GOT3 (cell line): ENCODE results near the gene ZNF563.

Experiments used
- DNase-seq: peaks from one replicate; lab custom pipeline; 2025; ENCODE audit warnings: mixed read lengths; lab: John Stamatoyannopoulos, UW

Gene ZNF563

DNA sequence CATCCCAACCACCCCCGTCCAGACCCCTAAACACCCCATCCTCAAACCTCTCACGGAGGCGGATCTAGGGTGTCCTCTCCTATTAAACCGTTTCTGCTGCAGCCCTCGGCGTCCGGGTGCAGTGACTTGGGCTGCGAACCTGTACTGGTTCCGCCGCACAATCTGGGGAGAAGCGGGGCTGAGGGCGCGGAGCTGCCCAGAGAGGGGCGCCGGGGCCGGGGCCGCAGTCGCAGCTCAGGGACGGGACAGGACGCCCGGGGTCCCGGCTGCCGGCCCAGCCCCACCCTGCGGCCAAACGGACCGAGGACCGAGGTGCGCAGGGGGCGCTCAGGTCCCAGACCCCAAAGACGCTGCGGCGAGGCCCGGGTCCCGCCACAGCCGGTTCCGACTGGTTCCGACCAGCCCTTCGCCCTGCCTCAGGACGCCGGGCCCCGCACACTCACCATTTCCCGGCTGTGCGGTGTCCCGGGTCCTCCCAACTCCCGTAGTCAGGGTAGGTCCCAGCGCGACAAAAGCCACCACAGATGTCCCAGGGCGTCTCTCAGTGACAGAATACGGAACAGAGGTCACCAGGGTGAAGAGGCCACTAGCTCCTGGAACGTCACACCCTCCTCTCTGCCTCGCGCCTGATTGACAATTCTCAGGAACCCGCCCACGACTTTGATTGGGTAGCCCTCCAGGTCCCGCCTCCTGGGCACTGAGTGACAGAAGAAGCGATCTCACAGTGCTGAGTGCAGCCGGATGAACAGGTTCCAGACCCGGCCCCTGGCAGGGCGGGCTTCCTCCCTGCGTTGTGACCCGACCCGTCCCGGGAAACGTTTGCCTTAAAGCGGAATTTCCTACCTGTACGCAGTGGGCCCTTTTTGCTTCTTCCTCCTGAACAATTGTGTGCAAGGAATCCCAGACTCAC is 38.9 kb downstream of the ZNF563 start, which contains the start of gene ZNF44:
TSS of gene ZNF44 (minus strand) at position 635 of the 910 bp plus-strand sequence. CDS start at position 446, 189 bp downstream.
- DNase-seq: peak; percentile 74

GRCh38 chr19:12293777-12294248 is 39.6 kb downstream of the ZNF563 start:
- DNase-seq: no peak

GRCh38 chr19:12289790-12290065 is 43.7 kb downstream of the ZNF563 start:
- DNase-seq: no peak

GRCh38 chr19:12287958-12288500 is 45.4 kb downstream of the ZNF563 start:
- DNase-seq: no peak

- DNase-seq: no peak
Observed at GRCh38 chr19:12284631-12285030, 48.8 kb downstream of the ZNF563 start.

DNA sequence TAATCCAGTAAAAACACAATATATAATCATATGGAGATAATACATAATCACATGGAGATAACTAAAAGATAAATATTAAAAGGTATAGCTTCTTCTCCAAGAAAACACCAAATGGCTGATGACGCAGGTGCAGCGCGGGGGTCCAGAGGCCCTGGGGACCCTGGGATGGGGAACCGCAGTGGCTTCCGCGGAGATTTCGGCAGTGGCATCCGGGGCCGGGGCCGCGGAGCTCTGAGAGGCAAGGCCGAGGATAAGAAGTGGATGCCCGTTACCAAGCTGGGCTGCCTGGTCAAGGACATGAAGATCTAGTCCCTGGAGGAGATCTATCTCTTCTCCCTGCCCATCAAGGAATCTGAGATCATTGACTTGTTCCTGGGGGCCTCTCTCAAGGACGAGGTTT is 49.2 kb downstream of the ZNF563 start:
- DNase-seq: no peak

DNA sequence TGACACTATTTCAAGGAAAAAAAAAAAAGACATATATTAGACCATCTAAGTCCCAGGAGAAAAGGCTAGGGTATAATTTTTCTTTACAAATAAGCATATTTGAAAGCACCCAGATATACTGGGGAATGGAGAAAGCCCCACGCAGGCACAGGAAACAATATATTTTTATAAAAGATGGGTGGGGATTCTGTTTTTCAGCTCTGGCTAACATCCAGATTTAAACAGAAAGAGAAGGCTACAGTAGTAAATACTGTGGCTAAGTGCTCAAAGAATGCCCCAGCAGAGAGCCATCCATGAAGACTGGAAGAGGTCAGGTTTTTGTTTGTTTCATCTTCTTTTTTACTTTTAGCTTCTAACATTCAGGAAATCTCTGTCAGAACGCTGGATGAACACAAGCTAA is 54.7 kb downstream of the ZNF563 start:
- DNase-seq: no peak

GRCh38 chr19:12272980-12273901 is 60.2 kb downstream of the ZNF563 start:
- DNase-seq: no peak

DNA sequence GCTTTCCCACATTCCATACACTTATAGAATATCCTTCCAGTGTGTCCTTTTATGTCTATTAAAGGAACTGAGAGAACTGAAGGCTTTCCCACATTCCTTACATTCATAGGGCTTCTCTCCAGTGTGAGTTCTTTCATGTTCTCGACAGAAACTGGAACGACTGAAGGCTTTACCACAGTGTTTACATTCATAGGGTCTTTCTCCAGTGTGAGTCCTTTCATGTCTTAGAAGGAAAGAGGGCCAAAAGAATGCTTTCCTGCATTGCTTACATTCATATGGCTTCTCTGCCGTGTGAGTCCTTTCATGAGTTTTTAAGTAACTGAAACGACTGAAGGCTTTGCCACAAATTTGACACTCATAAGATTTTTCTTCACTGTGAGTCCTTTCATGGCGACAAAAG is 61.0 kb downstream of the ZNF563 start:
- no peak for DNase-seq

DNA sequence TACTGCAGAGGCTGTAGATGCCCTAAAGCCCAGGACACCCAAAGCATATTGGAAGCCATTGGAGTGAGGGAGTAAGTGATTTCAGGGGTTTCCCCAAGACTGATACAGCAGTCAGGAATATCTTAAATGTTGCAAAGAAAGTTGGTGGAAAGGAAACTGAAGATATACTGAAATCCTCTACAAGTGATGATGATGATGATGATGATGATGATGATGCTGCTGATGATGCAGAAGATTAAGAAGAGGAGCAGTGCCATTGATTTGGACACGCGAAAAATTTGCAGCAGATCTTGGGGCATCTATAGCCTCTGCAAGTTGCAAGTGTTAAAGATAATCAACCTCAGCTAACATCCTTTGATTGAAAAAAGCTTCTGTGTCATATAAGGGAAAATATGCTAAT is 62.6 kb downstream of the ZNF563 start:
- DNase-seq: no peak
